Activated CD4-positive, alpha-beta memory T cell treated with anti-CD3 and anti-CD28 coated beads for 36 hours (primary cell): ENCODE results near the gene FRMD4A. TPM values are rescaled to one million over a fixed set of nuclear protein-coding genes. Genes with fewer than 3 reads are reported as not detected.
"Not testable (repeated sequence)": the region's sequence is repeated elsewhere in the genome, so short reads cannot be mapped to it uniquely, and the experiment has no call there.

Experiments
- CTCF ChIA-PET: fragments of 350-600 bp; sonication (Branson Sonifier 250); formaldehyde crosslinking; loops from one replicate; lab custom pipeline; 2021; ENCODE audit warnings: antibody characterized with exemption, inconsistent platforms; lab: Charles Lee
- POLR2A ChIA-PET: fragments of 350-600 bp; sonication (Branson Sonifier 250); formaldehyde crosslinking; loops from one replicate; lab custom pipeline; 2021; ENCODE audit warnings: antibody characterized with exemption; lab: Charles Lee
- DNase-seq: peaks from one replicate; pipeline ENCODE4 v3.0.0-alpha.2; 2020
- H3K27ac Mint-ChIP-seq: one replicate; pipeline ENCODE4 v1.8.0; 2021; ENCODE audit warnings: mixed read lengths
- H3K27me3 Mint-ChIP-seq: one replicate; pipeline ENCODE4 v1.8.0; 2021; ENCODE audit warnings: mixed read lengths
- H3K36me3 Mint-ChIP-seq: one replicate; pipeline ENCODE4 v1.8.0; 2021; ENCODE audit warnings: mixed read lengths
- H3K4me1 Mint-ChIP-seq: one replicate; pipeline ENCODE4 v1.8.0; 2021; ENCODE audit warnings: low read depth, mixed read lengths
- H3K4me3 Mint-ChIP-seq: one replicate; pipeline ENCODE4 v1.8.0; 2021; ENCODE audit warnings: mild to moderate bottlenecking, mixed read lengths
- H3K9me3 Mint-ChIP-seq: one replicate; pipeline ENCODE4 v1.8.0; 2021; ENCODE audit warnings: mixed read lengths
- intact Hi-C: fragments of 100-400 bp; cut with micrococcal nuclease; formaldehyde crosslinking; loops from one replicate; pipeline ENCODE4 v1.15.1; 2023
- total RNA-seq, 2 experiments: library from RNA; stranded (reverse); gene quantifications; one replicate each; pipeline ENCODE4 v1.2.3, GENCODE V29; 2021

Gene FRMD4A
- total RNA-seq, 2 experiments from 2014 or later = 0.31 to 1.7 TPM

DNA sequence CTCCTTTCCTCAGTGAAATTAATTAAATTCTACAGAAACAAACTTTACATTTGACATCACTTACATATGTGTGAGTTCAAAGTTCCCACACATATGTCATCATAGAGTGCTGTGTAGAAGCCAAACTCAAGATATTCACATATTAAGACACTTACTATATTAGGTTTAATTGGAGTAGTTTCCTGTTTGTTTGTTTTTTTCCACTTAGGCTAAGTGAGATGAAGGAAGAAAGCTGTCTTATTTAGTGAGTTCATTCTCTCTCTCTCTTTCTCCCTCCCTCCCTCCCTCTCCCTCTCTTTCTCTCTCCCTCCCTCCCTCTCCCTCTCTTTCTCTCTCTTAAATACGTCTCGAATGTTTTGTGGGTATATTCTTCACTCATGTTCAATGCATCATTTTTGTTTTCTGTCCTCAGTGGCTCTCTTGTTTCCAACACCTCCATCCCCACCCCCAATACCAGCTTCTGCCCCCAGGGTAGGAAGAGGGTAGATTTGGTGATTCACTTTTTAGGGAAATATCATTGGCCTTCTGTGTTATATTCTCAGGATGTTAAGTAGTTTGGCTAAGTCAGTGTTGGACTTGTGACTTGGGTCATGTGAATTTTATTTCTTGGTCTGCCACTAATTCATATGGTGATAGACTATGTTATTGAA, 262.0 kb downstream of the FRMD4A start:
- ChIA-PET CTCF (no interaction called here), POLR2A (no interaction called here)
- Mint-ChIP-seq H3K27ac (no peak overlapping the region), H3K27me3 (peaks cover 10% of the 10 kb centered on the region), H3K4me3 (no peak overlapping the region), H3K9me3 (peaks cover 13% of the 10 kb centered on the region), H3K4me1 (no peaks in the 10 kb centered on the region), H3K36me3 (no peaks in the 10 kb centered on the region)
- DNase-seq = no peak
- intact Hi-C loops = no loop called here

DNA sequence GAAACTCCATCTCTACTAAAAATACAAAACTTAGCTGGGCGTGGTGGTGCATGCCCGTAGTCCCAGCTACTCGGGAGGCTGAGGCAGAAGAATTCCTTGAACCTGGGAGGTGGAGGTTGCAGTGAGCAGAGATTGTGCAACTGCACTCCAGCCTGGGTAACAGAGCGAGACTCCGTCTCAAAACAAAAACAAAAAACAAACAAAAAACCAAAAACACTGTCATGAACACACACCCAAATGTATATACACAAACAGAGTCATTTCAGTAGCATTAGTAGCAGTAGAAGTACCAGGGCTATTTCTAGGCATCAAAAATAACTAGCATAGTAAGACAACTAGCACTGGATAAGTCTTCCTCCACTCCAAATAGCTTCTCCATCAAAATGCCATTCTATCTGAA, 263.1 kb downstream of the FRMD4A start:
- H3K4me3 Mint-ChIP-seq, intact Hi-C loops, H3K27me3 Mint-ChIP-seq, DNase-seq, H3K36me3 Mint-ChIP-seq, H3K4me1 Mint-ChIP-seq, H3K27ac Mint-ChIP-seq, CTCF ChIA-PET, POLR2A ChIA-PET: not testable (repeated sequence)
- peaks cover 13% of the 10 kb centered on the region for H3K9me3 Mint-ChIP-seq

DNA sequence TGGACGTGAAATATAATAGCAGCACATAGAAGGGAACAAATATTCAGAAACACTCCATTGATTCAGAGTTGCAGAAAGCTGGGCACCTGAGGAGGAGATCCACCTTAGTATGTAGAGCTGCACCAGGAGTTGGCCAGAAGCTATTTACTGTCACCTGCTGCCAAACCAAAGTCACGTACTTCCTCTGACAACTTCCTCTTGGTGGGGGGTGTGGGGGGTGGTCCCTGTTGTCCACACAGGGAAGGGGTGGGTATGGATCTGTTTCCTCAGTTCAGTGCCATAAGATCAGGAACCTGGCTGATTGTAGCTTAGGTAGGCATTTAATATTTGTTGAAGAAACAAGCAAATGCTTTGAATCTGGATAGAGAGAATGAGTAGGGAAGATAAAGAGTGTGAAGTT, 264.6 kb downstream of the FRMD4A start:
- peaks cover 13% of the 10 kb centered on the region for H3K9me3 Mint-ChIP-seq
- no peak overlapping the region for H3K27ac Mint-ChIP-seq
- peaks cover 2% of the 10 kb centered on the region for H3K27me3 Mint-ChIP-seq
- intact Hi-C loops = no loop called here
- ChIA-PET POLR2A (no interaction called here), CTCF (no interaction called here)
- no peaks in the 10 kb centered on the region for H3K36me3 Mint-ChIP-seq
- H3K4me3 Mint-ChIP-seq = no peak overlapping the region
- no peaks in the 10 kb centered on the region for H3K4me1 Mint-ChIP-seq
- DNase-seq = no peak

DNA sequence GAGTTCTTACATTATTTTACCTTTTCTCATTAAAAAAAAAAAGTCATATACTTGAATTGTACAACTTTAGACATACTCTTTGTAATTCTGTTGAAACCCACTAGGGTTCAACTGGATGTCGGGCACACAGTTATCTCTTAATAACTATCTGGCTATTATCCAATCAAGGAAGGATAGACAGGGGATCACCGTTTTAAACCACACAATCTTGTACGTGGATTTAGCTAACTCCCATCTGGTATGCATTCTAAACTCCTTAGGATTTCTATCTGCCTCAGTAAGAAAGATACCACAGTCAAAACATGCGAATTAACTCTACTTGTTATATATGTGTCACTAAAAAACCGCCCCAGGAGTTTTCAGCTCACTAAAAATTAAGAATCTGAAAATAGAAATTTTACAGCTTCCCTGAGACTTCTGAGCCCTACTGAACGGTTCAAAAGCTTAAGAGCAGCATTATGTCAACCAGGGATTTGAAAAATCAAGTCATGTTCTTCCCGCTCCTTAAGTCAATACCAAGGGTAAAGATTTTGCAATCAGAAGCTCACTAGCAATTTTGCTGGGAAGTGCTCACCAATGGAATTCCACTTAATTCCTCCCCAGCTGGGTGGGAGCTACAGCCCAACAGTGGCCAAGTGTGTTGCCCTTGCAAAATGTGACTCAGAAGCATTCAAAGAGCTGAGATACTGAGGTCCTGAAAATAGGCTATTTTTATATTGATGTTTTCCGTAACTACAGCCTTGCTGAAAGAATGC, 267.0 kb downstream of the FRMD4A start:
- Mint-ChIP-seq H3K4me3 (no peak overlapping the region), H3K36me3 (no peaks in the 10 kb centered on the region), H3K4me1 (no peaks in the 10 kb centered on the region), H3K27me3 (peaks cover 2% of the 10 kb centered on the region), H3K27ac (no peak overlapping the region), H3K9me3 (peaks cover 13% of the 10 kb centered on the region)
- intact Hi-C loops = no loop called here
- POLR2A ChIA-PET = no interaction called here
- CTCF ChIA-PET = no interaction called here
- DNase-seq = no peak

DNA sequence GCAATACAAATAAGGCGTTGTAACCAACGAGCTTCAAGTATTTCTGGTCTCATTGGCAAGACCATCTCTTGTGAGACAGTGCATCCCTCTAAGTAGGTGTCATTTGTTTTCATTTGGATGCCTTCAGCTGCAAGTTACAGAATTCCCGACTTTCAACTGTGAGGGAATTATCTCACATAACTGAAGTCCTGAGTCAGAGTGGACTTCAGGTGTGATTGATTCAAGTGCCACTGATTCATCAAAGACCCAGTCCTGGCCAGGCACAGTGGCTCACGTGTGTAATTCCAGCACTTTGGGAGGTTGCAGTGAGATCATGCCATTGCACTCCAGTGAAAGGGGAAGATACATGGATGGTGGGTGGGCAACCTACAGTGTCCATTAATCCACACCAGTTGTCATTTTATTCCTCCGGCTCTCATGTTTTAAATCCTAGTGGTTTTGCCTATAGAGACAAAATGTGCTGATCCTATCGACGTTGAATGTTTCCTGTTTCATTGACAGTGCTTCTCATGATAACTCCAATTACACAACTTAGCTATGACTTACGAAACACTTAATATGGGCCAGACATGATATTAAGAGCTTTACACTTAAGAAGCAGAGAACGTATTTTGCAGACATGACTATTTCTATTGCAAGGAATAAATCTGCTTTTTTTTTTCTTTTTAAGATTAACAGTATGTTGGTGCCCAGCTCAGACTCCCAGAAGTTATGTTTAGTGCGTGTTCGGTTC, 268.0 kb downstream of the FRMD4A start:
- ChIA-PET POLR2A (no interaction called here), CTCF (no interaction called here)
- Mint-ChIP-seq H3K27me3 (peaks cover 2% of the 10 kb centered on the region), H3K9me3 (peaks cover 9% of the 10 kb centered on the region), H3K4me1 (no peaks in the 10 kb centered on the region), H3K4me3 (no peak overlapping the region), H3K27ac (no peak overlapping the region), H3K36me3 (no peaks in the 10 kb centered on the region)
- no peak for DNase-seq
- intact Hi-C loops = no loop called here

DNA sequence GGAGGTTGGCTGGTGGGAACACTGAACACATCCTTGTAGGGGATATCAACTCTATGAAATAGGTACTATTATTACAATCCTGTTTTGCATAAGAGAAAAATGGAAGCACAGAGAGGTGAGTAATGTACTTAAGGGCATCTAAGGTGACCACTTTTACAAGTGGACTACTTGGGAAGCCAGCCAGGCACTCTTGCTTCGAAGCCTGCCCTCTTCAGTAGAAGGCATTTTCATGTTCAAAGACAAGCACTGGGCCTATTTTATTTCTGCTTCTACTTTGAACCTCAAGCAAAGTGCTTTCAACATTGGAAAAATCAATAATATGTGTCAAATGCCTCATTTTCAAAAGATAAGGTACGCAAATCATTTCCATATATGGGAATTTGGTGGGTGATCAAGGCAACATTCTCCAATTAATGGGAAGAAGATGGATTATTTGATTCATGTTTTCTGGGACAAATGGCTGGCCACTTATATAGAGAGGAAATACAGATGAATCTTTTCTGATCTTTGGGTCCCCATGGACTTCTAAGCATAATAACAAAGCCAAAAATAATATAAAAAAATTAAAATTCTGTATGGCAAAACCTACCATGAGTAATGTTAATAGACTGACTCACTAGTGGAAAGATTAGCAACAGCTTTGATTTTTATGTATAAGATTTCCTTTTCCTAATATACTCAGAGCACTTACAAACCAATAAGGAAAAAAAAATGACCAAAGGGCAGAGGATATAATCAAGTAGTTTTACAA, 270.2 kb downstream of the FRMD4A start:
- Mint-ChIP-seq H3K27ac (no peak overlapping the region), H3K9me3 (no peaks in the 10 kb centered on the region), H3K4me3 (no peak overlapping the region), H3K36me3 (no peaks in the 10 kb centered on the region), H3K27me3 (peaks cover 5% of the 10 kb centered on the region), H3K4me1 (no peaks in the 10 kb centered on the region)
- no peak for DNase-seq
- POLR2A ChIA-PET = no interaction called here
- CTCF ChIA-PET = interaction anchor here (0.6 kb wide), 1 partner anchor 27 kb away, joined by 3 read pairs; no protein-coding TSS in a partner anchor
- intact Hi-C loops = no loop called here

DNA sequence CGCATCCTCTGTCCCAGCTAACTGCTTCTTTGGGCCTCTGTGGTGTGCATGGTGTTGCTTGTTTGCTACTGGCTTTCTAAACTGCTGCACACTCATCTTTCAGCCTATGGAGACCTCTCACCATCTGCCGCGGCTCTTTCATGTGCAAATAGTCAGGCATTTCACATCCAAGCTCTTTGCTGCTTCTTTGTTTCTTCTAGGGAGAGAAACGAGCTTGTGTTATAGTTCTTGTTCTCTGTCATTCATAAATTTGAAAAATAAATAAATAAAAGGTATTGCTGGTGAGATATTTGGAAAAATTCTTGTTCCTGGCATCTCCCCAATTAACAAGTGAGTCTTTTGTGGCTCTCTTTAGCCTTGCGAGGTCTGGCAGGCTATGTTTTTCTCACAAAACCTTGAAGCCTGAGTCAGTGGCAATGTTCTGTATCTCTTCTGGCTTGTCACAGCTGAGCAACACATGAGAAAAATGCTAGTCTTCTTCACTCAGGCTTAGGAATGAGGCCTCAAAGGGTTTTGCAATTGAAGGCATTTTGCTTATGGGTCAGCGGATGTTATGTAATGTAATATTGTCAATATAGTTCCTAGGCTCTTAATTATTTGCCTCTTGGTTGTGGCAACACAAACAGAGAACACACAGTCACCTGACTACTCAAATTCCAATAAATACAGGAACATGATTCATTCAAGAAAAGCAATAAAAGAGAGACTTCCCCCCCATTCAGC, 274.0 kb downstream of the FRMD4A start:
- Mint-ChIP-seq H3K4me3 (no peak overlapping the region), H3K27ac (no peak overlapping the region), H3K27me3 (peaks cover 3% of the 10 kb centered on the region), H3K36me3 (no peaks in the 10 kb centered on the region), H3K9me3 (peaks cover 15% of the 10 kb centered on the region), H3K4me1 (no peaks in the 10 kb centered on the region)
- no peak for DNase-seq
- intact Hi-C loops = no loop called here
- ChIA-PET POLR2A (no interaction called here), CTCF (no interaction called here)

DNA sequence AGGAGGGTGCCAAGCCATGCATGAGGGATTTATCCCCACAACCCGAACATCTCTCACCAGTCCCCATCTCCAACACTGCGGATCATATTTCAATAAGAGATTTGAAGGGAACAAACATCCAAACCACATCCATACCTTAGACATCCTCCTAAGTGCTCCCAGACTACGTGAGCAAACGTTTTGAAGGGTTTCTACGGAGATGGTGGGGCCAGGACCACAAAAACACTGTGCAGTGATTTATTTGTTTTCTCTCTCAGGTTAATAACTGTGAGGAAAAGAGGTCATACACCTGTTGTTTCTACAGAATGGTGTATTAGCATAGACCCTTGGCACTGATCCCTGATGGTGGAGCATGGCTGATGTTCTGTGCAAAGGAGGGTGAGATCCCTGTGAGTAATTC, 277.8 kb downstream of the FRMD4A start:
- intact Hi-C loops = no loop called here
- CTCF ChIA-PET = no interaction called here
- Mint-ChIP-seq H3K27me3 (peaks cover 3% of the 10 kb centered on the region), H3K4me3 (no peak overlapping the region), H3K27ac (no peak overlapping the region), H3K36me3 (no peaks in the 10 kb centered on the region), H3K9me3 (peaks cover 15% of the 10 kb centered on the region), H3K4me1 (no peaks in the 10 kb centered on the region)
- no peak for DNase-seq
- POLR2A ChIA-PET = no interaction called here

DNA sequence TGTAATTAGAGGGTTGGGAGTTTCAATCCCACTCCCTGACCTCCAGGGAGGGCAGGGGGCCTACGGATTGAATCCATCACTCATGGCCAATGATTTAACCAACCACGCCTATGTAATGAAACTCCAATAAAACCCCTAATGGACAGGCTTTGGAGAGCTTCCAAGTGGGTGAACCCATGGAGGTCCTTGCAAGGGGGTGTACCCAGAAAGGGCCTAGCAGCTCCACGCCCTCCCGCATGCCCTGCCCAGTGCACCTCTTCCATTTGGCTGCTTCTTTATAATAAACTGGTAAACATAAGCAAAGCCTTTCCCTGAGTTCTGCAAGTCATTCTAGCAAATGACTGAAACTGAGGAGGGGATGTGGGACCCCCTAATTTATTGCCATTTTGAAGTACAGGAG, 280.1 kb downstream of the FRMD4A start:
- Mint-ChIP-seq H3K27ac (no peak overlapping the region), H3K4me1 (no peaks in the 10 kb centered on the region), H3K36me3 (no peaks in the 10 kb centered on the region), H3K27me3 (no peaks in the 10 kb centered on the region), H3K9me3 (peaks cover 15% of the 10 kb centered on the region), H3K4me3 (no peak overlapping the region)
- ChIA-PET CTCF (no interaction called here), POLR2A (no interaction called here)
- DNase-seq = no peak
- intact Hi-C loops = no loop called here

DNA sequence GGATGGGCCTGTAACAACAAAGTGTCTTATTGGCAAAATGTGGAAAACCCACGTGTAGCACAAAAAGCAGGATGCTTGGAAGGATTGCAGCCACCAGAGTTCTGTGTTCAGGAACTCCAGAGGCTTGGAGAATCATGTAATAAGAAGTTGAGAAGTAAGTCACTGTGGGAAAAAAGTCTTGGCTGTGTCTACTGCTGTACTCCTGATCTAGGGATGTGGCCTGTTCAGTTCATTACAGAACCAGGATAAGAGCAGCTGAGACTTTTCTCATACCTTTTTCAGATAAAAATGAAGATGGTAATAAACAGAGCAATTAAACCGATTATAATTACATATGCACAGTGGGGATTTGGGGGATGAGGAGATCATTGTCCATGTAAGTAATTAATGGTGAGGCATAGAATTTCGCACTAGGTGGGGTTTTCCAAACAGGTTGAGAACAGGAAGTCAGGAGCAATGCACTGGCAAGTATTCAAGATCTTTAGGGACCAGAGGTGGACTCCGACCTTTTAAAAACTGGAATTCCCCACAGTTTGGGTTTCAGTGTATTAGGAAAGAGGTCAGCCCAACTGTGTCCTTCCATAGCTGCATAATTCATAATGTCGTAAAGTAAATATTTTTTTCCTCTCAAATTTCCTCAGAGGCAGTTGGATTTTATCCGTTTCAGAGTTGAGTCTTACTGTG, 281.7 kb downstream of the FRMD4A start:
- no peaks in the 10 kb centered on the region for H3K4me1 Mint-ChIP-seq
- no peaks in the 10 kb centered on the region for H3K36me3 Mint-ChIP-seq
- DNase-seq = no peak
- intact Hi-C loops = no loop called here
- H3K27me3 Mint-ChIP-seq = no peaks in the 10 kb centered on the region
- H3K9me3 Mint-ChIP-seq = peaks cover 6% of the 10 kb centered on the region
- no peak overlapping the region for H3K27ac Mint-ChIP-seq
- ChIA-PET POLR2A (no interaction called here), CTCF (no interaction called here)
- no peak overlapping the region for H3K4me3 Mint-ChIP-seq

DNA sequence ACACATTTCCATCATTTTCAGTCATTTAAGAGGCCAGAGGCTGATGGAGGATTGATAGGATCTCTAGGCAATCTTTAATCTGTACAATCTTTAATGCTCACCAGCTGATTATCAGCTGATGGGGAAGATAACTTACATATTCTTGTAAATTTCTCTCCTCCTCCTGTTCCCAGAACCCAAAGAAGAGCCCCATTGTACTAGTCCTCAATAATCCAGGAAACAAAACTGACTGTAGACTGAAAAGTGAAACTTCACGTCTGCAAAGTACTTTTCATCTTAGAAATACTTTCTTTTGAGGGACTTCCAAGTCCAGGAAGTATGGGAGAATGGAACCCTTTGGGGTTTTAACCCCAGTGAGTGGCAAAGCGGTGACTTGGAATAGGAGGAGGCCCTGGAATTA, 283.3 kb downstream of the FRMD4A start:
- CTCF ChIA-PET = no interaction called here
- no peaks in the 10 kb centered on the region for H3K4me1 Mint-ChIP-seq
- no peak for DNase-seq
- POLR2A ChIA-PET = no interaction called here
- H3K36me3 Mint-ChIP-seq = no peaks in the 10 kb centered on the region
- H3K4me3 Mint-ChIP-seq = no peak overlapping the region
- no peak overlapping the region for H3K27ac Mint-ChIP-seq
- H3K9me3 Mint-ChIP-seq = peaks cover 4% of the 10 kb centered on the region
- no peaks in the 10 kb centered on the region for H3K27me3 Mint-ChIP-seq
- intact Hi-C loops = no loop called here
